Effector CD8-positive, alpha-beta T cell (primary cell): ENCODE data around the gene GLS.
"Not testable (repeated sequence)": the region's sequence is repeated elsewhere in the genome, so short reads cannot be mapped to it uniquely, and the experiment has no call there.

Source experiments
- DNase-seq: peaks from one replicate; lab custom pipeline; 2025; lab: John Stamatoyannopoulos, UW

The GLS gene

DNA sequence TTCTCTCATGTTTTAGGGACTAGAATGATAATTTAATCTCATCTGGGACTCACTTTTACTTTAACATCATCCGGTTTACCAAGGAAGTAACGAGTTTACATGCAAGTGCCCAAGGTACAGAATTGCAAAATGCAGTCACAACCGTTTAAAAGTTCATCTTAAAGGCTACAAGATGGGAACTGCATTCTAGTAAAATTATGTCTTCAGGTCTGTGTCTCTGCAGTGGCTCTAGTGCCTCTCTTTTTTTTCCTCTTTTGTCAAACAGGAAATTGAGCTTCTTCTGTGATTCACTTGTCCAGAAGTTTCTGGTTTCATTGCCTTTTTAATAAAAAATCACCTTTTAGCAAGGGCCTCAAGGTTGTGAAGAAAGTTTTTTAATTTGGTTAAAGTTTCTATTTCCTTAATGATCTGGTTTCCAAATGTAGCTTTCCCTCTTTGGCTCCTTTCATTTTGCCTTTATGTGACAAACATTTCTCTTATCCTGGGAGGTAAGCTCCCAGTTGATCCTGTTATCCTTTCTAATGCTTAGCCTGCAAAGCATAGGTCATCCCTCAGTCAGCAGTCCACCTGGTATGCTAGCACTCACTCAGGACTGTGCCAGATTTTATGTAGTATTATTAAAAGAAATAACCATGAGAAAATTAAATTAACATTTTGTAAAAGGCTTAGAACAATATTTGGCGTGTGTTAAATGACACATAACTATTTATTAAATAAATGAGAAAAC, 2.4 kb downstream of the GLS start:
- DNase-seq = no peak

DNA sequence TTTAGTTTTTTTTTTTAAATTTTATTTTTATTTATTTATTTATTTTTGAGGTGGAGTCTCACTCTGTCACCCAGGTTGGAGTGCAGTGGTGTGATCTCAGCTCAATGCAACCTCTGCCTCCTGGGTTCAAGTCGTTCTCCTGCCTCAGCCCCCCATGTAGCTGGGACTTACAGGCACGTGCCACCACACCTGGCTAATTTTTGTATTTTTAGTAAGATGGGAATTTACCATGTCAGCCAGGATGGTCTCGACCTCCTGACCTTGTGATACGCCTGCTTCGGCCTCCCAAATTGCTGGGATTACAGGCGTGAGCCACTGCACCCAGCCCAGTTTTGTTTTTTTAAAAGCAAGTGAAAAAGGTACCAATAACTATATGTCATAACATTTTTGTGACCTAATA, 5.2 kb downstream of the GLS start:
- DNase-seq = not testable (repeated sequence)

GRCh38 chr2:190887089-190887488, 6.5 kb downstream of the GLS start:
- no peak for DNase-seq

DNA sequence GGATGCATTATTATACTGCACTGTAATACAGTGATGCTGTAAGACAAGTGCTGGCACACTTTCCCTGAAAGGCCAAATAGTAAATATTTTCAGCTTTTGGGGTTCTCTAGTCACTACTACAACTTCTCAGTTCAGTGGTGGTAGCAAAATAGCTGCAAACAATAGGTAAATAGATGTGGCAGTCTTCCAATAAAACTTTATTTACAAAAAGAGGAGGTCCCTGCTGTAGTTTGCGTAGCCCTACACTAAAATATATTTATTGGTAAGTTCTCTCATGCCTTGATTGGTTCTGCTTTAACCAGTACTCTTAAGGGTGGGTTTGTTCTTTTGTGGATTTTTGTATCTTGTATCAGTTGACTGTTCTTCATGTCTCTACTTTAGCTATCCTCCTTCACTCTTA, 7.8 kb downstream of the GLS start:
- DNase-seq = no peak

DNA sequence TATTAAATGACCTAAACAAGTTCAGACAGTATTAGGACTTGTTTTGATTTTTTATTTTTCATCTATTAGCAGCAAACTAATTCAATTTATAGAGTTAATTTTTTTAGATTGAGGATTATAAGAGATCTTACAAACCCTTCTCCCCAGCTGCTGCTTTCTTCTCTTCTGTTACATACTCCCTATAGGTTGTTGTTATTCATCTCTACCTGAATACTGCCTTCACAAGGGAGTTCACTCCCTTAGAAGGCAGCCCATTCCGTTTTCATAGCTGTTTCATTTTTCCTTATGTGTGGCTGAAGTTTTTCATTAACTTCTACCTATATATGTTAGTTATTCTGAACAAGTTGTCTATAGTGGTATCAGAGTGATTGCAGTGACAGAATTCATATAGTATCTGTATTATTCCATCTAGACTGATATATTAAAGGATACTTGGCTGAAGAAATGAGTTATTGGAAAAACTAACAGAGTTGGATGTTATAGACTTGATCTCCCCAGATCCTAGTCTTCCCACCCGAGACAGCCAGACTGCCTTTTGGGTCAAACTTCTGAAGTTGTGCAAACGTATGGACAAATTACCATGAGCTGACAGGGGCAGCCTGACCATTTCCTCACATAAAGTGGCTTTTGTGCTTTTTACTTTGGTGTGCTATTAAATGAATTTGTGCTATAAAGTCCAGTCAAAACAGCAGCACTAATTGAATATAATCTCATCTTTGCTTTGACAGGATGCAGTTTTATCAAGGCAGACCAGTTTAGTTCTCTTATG, 8.7 kb downstream of the GLS start:
- no peak for DNase-seq

DNA sequence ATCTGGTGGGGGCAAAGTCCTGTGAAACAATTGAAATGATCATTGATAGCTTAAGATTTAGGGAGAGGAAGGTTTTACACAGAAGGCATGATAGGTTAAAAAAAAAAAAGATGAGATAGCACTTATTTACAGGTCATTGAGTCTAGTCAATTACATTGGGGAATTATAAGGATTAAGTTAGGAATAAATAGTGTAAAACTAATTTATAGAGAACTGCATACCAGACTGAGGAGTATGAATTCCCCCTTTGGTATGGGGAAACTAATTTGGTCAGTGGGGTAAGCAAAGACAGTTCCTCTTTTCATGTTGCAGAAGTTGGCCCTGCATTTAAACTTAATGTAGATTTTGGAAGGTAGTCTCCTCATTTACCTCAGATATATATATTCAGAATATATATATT, 10.8 kb downstream of the GLS start:
- no peak for DNase-seq

- no peak for DNase-seq
Observed at GRCh38 chr2:190891889-190892288, 11.3 kb downstream of the GLS start.

DNA sequence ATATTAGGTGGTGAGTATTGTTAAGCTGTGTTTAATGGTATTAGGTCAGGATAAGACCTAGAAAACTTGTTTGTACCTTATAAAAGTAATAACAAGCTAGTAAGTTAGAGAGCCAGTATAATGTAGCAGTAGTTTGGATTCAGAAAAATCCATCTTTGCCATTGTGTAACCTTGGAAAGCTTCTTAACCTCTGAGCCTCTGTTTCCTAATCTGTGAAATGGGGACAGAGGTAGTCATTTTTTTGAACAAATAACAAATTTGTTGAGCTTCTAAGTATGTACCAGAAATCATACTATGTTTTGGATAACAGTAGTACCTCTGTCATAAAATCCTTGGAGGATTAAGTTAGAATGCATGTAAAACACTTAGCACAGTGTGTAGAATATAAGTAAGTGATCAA, 12.5 kb downstream of the GLS start:
- DNase-seq = no peak

DNA sequence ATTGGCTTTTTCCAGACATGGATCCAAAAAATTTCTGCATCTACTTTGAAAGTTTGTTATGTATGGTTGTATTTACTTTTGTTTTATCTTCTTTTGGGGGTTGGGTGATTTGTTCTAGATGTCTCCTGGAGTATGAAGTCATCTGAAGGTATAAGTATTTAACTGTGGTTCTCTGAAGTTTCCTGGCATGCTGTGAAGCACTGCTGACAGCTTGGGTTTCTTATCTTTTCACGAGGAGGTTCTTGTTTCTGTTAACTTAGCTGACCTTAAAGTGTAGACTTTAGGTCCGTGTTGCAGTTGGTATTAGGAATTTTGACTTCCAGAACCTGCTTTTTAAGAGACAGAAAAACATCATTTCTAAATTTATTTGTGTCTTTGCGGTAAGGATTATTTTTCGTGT, 15.9 kb downstream of the GLS start:
- DNase-seq = no peak

DNA sequence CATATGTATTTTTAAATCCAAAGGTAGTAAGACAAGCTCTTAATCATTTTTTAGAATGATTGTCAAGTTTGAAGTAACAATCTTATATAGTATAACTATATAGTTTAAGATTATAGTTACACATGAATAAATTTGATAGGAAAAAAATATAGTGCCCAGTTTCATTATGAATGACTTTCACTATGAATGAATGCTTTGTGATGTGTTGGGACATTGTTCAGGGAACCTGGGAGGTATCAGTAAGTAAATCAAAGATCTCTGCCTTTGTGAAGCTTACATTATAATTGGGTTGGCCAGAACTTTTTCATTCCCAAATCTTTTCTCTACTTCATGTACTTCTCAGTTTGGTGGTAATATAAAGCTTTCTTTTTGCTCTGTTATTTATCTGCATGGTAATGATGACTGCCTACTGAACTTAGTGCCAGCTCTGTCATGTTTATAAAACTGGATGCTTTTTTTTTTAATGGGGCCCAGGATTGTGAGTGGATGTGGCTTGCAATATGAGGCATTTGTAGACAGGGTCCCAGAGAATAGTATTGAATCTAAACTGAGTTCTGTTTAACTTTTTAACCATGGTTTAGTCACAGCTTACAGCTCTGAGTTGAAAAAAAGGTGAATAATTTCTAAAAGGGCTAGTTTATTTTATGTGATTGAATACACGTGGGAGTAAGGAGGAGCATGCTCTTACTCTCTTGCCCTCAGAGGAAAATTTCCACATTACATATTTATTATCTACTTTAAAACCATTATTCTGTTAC, 23.3 kb downstream of the GLS start:
- no peak for DNase-seq

- no peak for DNase-seq
Observed at GRCh38 chr2:190904640-190905261, 24.1 kb downstream of the GLS start.

DNA sequence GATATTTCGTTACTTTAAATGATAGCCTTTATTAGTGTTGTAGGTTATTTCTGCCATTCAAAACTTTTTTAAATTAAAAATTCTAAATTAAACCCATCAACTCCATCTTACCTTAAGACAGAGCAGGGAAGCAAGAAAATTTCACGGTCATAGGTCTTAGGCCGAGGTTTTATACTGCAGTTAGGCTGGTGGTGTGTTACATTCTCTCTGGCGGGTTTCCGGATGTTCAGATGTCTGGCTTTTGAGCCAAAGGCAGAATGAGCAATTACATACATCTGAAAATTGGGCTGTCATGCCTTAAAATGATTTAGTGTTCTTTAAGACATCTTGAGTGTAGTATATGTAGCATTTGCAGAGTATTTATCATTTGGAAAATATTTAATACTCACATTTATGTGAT, 27.9 kb downstream of the GLS start:
- no peak for DNase-seq

DNA sequence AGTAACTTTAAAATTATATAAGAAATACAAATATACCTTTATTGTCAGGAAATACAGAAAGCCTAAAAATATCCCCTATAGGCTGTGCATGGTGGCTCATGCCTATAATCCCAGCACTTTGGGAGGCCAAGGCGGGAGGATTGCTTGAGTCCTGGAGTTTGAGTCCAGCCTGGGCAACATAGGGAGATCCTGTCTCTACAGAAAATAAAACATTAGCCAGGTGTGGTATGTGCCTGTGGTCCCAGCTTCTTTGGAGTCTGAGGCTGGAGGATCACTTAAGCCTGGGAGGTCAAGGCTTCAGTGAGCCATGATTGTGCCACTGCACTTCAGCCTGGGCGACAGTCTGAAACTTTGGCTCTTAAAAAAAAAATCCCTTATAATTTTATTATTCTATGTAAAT, 29.1 kb downstream of the GLS start:
- no peak for DNase-seq

- DNase-seq = no peak
Observed at GRCh38 chr2:190910341-190911136, 29.9 kb downstream of the GLS start.

- no peak for DNase-seq
Observed at GRCh38 chr2:190911813-190912212, 31.2 kb downstream of the GLS start.

DNA sequence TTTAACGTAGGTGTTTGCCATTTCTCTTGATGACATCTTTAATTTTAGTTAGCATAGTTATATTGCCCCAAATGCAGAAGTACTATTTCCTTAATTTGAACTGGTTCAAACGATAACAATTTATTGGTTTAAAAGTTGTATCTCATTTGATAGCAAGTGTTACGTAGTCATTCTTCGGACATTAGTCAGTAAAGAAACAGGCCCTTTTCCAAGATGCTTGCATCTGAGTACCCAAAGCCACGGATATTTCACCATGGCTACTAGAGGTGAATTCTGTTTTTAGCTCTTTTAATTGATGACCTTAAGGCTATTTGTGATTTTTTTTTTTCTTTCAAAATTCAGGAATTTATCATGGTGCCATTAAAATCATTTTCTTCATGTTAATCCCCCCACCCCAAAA, 32.1 kb downstream of the GLS start:
- DNase-seq = no peak

- DNase-seq = no peak
Observed at GRCh38 chr2:190913725-190914124, 33.1 kb downstream of the GLS start.

GRCh38 chr2:190916829-190917228, 36.2 kb downstream of the GLS start:
- DNase-seq = peak; percentile 2

GRCh38 chr2:190920085-190920484, 39.5 kb downstream of the GLS start:
- DNase-seq = no peak

DNA sequence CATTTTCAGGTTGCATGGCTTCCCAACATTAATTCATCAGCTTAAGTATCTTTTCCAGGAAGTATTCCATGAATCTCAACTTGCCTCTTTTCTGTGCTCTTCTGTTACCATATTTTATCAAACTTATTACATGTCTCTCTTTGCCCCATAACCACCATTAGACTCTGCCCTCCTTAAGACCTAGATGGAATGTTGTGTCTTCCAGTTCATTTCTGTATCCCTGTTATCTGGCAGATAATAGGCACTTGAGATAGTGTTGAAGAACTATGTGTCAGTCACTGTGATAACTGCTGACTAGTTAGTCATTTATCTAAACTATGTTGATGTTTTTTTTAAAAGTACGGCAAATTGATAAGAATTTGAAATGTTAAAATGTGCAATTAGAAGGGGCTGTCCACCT, 41.8 kb downstream of the GLS start:
- DNase-seq = no peak

DNA sequence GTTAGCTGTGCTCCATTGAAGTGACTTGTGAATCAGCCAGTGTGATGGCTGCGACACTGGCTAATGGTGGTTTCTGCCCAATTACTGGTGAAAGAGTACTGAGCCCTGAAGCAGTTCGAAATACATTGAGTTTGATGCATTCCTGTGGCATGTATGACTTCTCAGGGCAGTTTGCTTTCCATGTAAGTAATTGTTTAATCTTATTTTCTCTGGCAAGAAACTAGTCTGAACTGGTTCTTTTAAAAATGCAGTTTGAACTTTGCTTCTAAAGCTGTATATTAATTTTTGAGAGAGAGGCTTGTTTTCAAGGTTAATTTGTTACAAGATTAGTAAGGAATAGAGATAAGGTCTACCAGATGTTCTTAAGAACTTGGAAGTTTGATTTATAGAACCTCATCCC, 46.7 kb downstream of the GLS start:
- DNase-seq = no peak

GRCh38 chr2:190929919-190930318, 49.3 kb downstream of the GLS start:
- DNase-seq = no peak
